GM18909 (cell line): ENCODE measurements around the gene HOXD12.

ENCODE experiments used
- ATAC-seq: cut with Tn5 transposase; IDR thresholded peaks from one replicate; pipeline ENCODE4 v1.9.1; 2021; ENCODE audit warnings: mild to moderate bottlenecking; ENCODE audit not compliant: unreplicated experiment, poor library complexity

Gene HOXD12

GRCh38 chr2:176145085-176145969 lies 45.7 kb downstream of the HOXD12 start:
- no peak for ATAC-seq

GRCh38 chr2:176146101-176146500 lies 46.5 kb downstream of the HOXD12 start:
- no peak for ATAC-seq

GRCh38 chr2:176146645-176147044 lies 47.0 kb downstream of the HOXD12 start:
- no peak for ATAC-seq

GRCh38 chr2:176147210-176147799 lies 47.7 kb downstream of the HOXD12 start:
- no peak for ATAC-seq

GRCh38 chr2:176147800-176148496 lies 48.4 kb downstream of the HOXD12 start:
- ATAC-seq: no peak

DNA sequence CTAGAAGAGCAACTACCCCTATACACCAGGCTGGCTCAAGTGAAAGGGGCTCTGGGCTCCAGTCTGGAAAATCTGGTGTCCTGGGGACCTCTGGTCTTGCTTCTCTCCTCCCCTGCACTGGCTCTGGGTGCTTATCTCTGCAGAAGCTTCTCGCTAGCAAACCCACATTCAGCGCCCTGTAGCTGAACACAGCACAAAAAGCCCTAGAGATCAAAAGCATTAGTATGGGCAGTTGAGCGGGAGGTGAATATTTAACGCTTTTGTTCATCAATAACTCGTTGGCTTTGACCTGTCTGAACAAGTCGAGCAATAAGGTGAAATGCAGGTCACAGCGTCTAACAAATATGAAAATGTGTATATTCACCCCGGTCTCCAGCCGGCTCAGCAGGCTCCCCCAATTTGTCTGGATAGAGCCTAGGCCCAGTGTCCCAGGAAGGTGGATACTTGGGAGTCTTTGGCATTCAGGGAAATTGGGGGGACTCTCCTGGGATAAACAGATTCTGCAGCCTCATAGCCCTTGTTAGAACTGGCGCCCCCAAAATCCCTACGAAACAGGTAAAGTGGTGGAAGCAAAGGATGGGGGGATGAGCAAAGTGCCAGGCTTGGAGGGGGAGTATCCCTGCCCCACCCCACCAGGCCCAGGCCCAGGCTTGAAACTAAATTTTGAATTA lies 49.3 kb downstream of the HOXD12 start:
- ATAC-seq: no peak

DNA sequence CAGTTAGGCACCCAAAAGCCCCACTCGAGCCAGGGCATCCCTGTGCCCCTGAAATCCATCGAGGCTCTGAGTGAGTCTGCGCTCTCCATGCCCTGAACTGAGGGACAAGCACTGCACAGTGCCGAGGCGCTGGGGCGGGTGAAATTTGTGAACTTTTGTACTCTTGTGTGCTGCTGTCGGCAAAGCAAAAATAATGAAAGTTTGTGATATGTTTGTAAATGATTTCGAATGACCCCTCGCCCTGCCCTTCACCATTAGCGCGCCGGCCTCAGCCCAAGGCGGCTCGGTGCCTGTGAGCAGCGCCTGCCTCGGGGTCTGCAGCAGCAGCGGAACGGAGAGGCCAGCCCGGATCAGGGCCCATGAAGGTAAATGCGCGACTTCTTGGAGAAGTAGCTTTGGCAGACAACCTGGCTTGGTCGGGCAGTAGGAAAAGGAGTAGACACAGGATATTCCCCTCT lies 49.9 kb downstream of the HOXD12 start:
- ATAC-seq: no peak

DNA sequence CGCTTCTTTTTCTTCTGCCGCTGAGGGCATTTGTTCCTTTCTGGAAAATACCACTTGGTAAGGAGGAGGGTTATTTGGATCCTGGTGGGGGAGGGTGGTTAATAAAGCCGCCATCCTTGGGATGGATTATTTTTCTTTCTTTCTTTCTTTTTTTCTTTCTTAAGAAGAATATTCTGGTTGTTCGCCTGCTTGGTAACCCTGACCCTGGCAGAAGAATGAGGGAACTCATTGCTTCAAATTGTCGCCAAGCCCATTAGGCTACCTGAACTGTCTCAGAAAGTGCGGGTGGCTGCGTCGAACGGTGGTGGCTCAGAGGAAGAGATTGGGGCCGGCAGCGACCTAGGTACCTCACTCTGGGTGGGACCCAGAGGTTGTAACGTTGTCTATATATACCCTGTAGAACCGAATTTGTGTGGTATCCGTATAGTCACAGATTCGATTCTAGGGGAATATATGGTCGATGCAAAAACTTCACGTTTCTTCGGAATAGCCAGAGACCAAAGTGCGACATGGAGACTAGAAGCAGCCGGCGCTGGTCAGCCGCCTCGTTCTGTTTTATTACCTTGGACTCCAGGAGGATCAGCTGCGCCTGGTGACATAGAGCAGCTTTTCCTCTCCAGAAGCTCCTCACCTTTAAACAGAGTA lies 50.5 kb downstream of the HOXD12 start:
- ATAC-seq: no peak

- ATAC-seq: no peak
Measured at GRCh38 chr2:176150584-176151441, 51.2 kb downstream of the HOXD12 start.

- ATAC-seq: no peak
Measured at GRCh38 chr2:176151442-176152287, 52.1 kb downstream of the HOXD12 start, which contains the start of gene HOXD4. Gene HOXD4, plus strand, starts transcription at chr2:176151550. Its CDS starts 84 bp downstream, at chr2:176151634.
